Measurements from ENCODE around the gene SLC15A2.

Gene SLC15A2

DNA sequence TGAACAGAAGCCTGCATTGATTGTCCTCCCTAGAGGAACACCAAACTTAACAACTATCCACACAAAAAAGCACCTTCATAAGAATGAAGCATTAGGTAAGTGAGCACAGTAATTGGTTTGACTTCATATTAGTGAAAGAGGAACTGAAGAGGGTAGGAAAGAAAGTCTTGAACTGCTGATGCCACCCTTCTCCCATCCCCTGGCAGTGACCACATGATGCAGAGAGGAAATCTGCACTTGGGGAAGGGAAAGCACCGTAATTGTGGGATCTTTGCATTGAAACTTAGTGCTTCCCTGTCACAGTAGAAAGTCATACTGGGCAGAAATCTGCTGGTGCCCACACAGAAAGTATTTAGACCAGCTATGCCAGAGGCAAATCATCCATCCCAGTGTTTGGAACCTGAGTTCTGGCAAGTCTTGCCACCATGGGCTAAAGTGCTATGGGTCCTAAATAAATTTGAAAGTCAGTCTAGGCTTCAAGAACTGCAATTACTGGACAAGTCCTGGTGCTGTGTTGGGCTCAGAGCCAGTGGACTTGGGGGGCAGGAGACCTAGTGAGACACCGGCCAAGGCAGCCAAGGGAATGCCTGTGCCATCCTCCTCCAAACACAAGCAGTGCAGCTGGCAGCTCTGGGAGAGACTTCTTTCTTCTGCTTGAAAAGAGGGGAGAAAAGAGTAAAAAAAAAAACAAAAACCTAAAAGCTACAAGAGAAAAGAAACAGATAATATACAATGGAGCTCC, 63.6 kb downstream of the SLC15A2 start:
- Histone ChIP-seq H3K27ac (no peak overlapping the region), H3K27me3 (ENCODE audit: control insufficient read depth, insufficient read depth, low read length) (no peaks in the 10 kb centered on the region), H3K36me3 (ENCODE audit: control insufficient read depth, insufficient read depth, low read length) (no peaks in the 10 kb centered on the region), H3K79me2 (no peaks in the 10 kb centered on the region), H3K4me2 (ENCODE audit: low read length) (no peak overlapping the region), H2AFZ (no peak overlapping the region), H3K4me1 (no peaks in the 10 kb centered on the region), H3K4me3 (ENCODE audit: low read depth, low read length) (no peak overlapping the region), H3K9me3 (ENCODE audit: control insufficient read depth, low read length) (no peaks in the 10 kb centered on the region), H3K9ac (no peak overlapping the region)
- TF ChIP-seq, protein P1, sequence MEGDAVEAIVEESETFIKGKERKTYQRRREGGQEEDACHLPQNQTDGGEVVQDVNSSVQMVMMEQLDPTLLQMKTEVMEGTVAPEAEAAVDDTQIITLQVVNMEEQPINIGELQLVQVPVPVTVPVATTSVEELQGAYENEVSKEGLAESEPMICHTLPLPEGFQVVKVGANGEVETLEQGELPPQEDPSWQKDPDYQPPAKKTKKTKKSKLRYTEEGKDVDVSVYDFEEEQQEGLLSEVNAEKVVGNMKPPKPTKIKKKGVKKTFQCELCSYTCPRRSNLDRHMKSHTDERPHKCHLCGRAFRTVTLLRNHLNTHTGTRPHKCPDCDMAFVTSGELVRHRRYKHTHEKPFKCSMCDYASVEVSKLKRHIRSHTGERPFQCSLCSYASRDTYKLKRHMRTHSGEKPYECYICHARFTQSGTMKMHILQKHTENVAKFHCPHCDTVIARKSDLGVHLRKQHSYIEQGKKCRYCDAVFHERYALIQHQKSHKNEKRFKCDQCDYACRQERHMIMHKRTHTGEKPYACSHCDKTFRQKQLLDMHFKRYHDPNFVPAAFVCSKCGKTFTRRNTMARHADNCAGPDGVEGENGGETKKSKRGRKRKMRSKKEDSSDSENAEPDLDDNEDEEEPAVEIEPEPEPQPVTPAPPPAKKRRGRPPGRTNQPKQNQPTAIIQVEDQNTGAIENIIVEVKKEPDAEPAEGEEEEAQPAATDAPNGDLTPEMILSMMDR (IDR thresholded peaks at IDR 0.05) = no peak

DNA sequence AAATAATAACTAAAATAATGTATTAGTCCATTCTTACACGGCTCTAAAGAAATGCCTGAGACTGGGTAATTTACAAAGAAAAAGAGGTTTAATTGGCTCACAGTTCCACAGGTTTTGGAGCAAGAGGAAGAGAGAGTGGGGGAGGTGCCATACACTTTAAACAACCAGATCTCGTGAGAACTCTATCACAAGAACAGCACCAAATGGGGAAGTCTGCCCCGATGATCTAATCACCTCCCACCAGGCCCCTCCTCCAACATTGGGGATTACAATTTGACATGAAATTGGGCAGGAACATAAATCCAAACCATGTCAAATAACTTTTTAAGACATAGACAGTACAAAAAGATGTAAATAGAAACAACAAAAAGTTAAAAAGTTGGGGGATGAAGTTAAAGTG, 64.6 kb downstream of the SLC15A2 start:
- Histone ChIP-seq H2AFZ (no peak overlapping the region), H3K27me3 (ENCODE audit: control insufficient read depth, insufficient read depth, low read length) (no peaks in the 10 kb centered on the region), H3K4me3 (ENCODE audit: low read depth, low read length) (no peak overlapping the region), H3K79me2 (no peaks in the 10 kb centered on the region), H3K36me3 (ENCODE audit: control insufficient read depth, insufficient read depth, low read length) (no peaks in the 10 kb centered on the region), H3K9me3 (ENCODE audit: control insufficient read depth, low read length) (no peaks in the 10 kb centered on the region), H3K9ac (no peak overlapping the region), H3K27ac (no peak overlapping the region), H3K4me1 (no peaks in the 10 kb centered on the region), H3K4me2 (ENCODE audit: low read length) (no peak overlapping the region)
- TF ChIP-seq, protein P1 (IDR thresholded peaks at IDR 0.05) = no peak

DNA sequence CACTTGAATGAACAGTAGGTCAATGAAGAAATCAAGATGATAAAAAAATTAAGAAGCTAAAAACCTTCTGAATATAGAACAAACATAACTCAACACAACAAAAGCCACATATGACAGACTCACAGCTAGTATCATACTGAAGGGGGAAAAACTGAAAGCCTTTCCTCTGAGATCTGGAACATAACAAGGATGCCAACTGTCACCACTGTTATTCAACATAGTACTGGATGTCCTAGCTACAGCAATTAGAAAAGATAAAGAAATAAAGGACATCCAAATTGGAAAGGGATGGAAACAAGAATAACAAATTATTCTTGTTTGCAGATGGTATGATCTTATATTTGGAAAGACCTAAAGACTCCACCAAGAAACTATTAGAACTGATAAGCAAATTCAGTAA, 67.1 kb downstream of the SLC15A2 start:
- Histone ChIP-seq H3K9me3 (ENCODE audit: control insufficient read depth, low read length) (no peaks in the 10 kb centered on the region), H3K27ac (no peak overlapping the region), H3K4me1 (no peaks in the 10 kb centered on the region), H3K27me3 (ENCODE audit: control insufficient read depth, insufficient read depth, low read length) (no peaks in the 10 kb centered on the region), H3K4me2 (ENCODE audit: low read length) (no peak overlapping the region), H3K79me2 (no peaks in the 10 kb centered on the region), H3K9ac (no peak overlapping the region), H2AFZ (no peak overlapping the region), H3K36me3 (ENCODE audit: control insufficient read depth, insufficient read depth, low read length) (no peaks in the 10 kb centered on the region), H3K4me3 (ENCODE audit: low read depth, low read length) (no peak overlapping the region)
- TF ChIP-seq, protein P1 (IDR thresholded peaks at IDR 0.05) = no peak

DNA sequence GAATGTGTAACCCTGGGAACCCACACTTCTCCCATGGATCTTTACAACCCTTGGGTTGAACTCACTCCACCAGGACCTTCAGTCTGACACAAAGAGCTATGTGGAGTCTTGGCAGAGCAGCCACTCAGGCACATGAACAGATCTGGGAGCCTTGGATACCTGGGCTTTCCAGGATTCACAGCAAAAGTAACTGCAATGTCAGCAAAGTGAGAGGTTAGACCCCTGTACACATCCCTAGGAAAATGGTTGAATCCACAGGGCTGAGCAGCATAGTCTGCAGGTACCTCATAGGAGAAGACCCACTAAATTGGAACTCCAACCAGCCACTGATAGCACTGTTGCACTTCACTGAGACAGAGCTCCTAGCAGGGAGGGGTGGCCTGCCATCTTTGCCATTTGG, 68.2 kb downstream of the SLC15A2 start:
- H3K9me3 ChIP-seq (ENCODE audit: control insufficient read depth, low read length) = no peaks in the 10 kb centered on the region
- no peaks in the 10 kb centered on the region for H3K4me1 ChIP-seq
- H2AFZ ChIP-seq = no peak overlapping the region
- H3K4me3 ChIP-seq (ENCODE audit: low read depth, low read length) = no peak overlapping the region
- no peak overlapping the region for H3K4me2 ChIP-seq (ENCODE audit: low read length)
- no peaks in the 10 kb centered on the region for H3K36me3 ChIP-seq (ENCODE audit: control insufficient read depth, insufficient read depth, low read length)
- H3K27me3 ChIP-seq (ENCODE audit: control insufficient read depth, insufficient read depth, low read length) = no peaks in the 10 kb centered on the region
- no peaks in the 10 kb centered on the region for H3K79me2 ChIP-seq
- H3K27ac ChIP-seq = no peak overlapping the region
- TF ChIP-seq, protein P1 (IDR thresholded peaks at IDR 0.05) = no peak
- H3K9ac ChIP-seq = no peak overlapping the region

DNA sequence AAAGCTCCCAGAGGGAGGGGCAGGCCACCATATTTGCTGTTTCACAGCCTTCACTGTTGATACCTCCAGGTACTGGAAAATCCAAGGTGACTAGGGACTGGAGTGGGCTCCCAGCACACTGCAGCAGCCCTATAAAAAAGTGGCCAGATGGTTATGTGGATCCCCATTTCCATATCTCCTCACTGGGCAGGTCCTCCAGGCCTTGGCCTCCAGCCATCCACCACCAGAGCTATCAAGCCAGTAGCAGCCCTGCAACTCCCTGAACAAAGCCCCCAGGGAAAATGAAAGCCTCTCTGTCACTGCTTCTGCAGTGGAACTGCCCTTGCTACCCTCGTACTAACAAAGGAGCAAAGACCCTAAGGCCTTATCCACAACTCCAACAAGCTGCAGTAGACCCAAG, 69.4 kb downstream of the SLC15A2 start:
- Histone ChIP-seq H3K4me3 (ENCODE audit: low read depth, low read length) (no peak overlapping the region), H3K36me3 (ENCODE audit: control insufficient read depth, insufficient read depth, low read length) (no peaks in the 10 kb centered on the region), H2AFZ (no peak overlapping the region), H3K27me3 (ENCODE audit: control insufficient read depth, insufficient read depth, low read length) (no peaks in the 10 kb centered on the region), H3K79me2 (no peaks in the 10 kb centered on the region), H3K9ac (no peak overlapping the region), H3K4me1 (no peaks in the 10 kb centered on the region), H3K9me3 (ENCODE audit: control insufficient read depth, low read length) (no peaks in the 10 kb centered on the region), H3K4me2 (ENCODE audit: low read length) (no peak overlapping the region), H3K27ac (no peak overlapping the region)
- TF ChIP-seq, protein P1 (IDR thresholded peaks at IDR 0.05) = no peak
